D341Med (cell line): Measurements from ENCODE around the gene ITGB3.
A peak's percentile ranks its signal among the peaks of the same experiment; 100 is the strongest.
"Not testable (repeated sequence)": the region's sequence is repeated elsewhere in the genome, so short reads cannot be mapped to it uniquely, and the experiment has no call there.

ENCODE experiments used
- DNase-seq: peaks from one replicate; pipeline ENCODE4 v3.0.0; 2012; ENCODE audit warnings: low spot score

ITGB3 gene

GRCh38 chr17:47253541-47254402, at the start of gene ITGB3:
Gene ITGB3 (plus strand): TSS chr17:47253827. CDS start chr17:47253862, 35 bp downstream.
- peak; percentile 96 for DNase-seq

GRCh38 chr17:47203984-47204721, 49.5 kb upstream of the ITGB3 start:
- DNase-seq = no peak

- DNase-seq = no peak
Observed at GRCh38 chr17:47204722-47205418, 48.8 kb upstream of the ITGB3 start.

- DNase-seq = no peak
Observed at GRCh38 chr17:47205419-47205963, 48.1 kb upstream of the ITGB3 start.

- DNase-seq = no peak
Observed at GRCh38 chr17:47207143-47208067, 46.2 kb upstream of the ITGB3 start.

GRCh38 chr17:47208744-47209488, 44.7 kb upstream of the ITGB3 start, which contains the start of gene MYL4:
Gene MYL4 (plus strand): TSS chr17:47209348. CDS start chr17:47209423, 75 bp downstream.
- peak; percentile 59 for DNase-seq

GRCh38 chr17:47209499-47209898, 44.1 kb upstream of the ITGB3 start:
- DNase-seq = no peak

GRCh38 chr17:47210105-47210504, 43.5 kb upstream of the ITGB3 start:
- DNase-seq = no peak

- no peak for DNase-seq
Observed at GRCh38 chr17:47210779-47211178, 42.8 kb upstream of the ITGB3 start.

GRCh38 chr17:47212458-47212857, 41.2 kb upstream of the ITGB3 start:
- no peak for DNase-seq

GRCh38 chr17:47213540-47213939, 40.1 kb upstream of the ITGB3 start:
- no peak for DNase-seq

- no peak for DNase-seq
Observed at GRCh38 chr17:47214931-47215330, 38.7 kb upstream of the ITGB3 start.

- not testable (repeated sequence) for DNase-seq
Observed at GRCh38 chr17:47216821-47217220, 36.8 kb upstream of the ITGB3 start.

GRCh38 chr17:47217279-47217678, 36.3 kb upstream of the ITGB3 start:
- not testable (repeated sequence) for DNase-seq

GRCh38 chr17:47218896-47219430, 34.7 kb upstream of the ITGB3 start:
- DNase-seq = no peak

GRCh38 chr17:47219621-47220475, 33.8 kb upstream of the ITGB3 start:
- no peak for DNase-seq

- no peak for DNase-seq
Observed at GRCh38 chr17:47220531-47220999, 33.1 kb upstream of the ITGB3 start.

- DNase-seq = no peak
Observed at GRCh38 chr17:47221154-47221553, 32.5 kb upstream of the ITGB3 start.

GRCh38 chr17:47222047-47222446, 31.6 kb upstream of the ITGB3 start:
- DNase-seq = no peak
